NT2/D1 (cell line): ENCODE results near the gene GID8.

Experiments used
- SUZ12 ChIP-seq: IDR thresholded peaks from 2 replicates; pipeline ENCODE4 v1.6.1; 2011; ENCODE audit not compliant: insufficient read length, insufficient read depth; ENCODE audit errors: extremely low read depth
- YY1 ChIP-seq: IDR thresholded peaks from 2 replicates; pipeline ENCODE4 v1.6.1; 2011; ENCODE audit not compliant: insufficient read length, insufficient read depth

- TF ChIP-seq YY1 (no peak), SUZ12 (no peak)
Observed at GRCh38 chr20:62975251-62975760, 37.4 kb downstream of the GID8 start.
